Stimulated activated CD8-positive, alpha-beta memory T cell treated with anti-CD3 and anti-CD28 coated beads, Interleukin-4, amount 100 ng/mL, for 4 hours (primary cell): ENCODE measurements around the gene SLC8A2.
"Not testable (repeated sequence)": the region's sequence is repeated elsewhere in the genome, so short reads cannot be mapped to it uniquely, and the experiment has no call there.

ENCODE experiments used
- DNase-seq, 2 donors: peaks; one replicate each; pipeline ENCODE4 v3.0.0-alpha.2; 2020; ENCODE audit warnings: low read depth in 2 of 2, low spot score in 1 of 2

Gene SLC8A2

DNA sequence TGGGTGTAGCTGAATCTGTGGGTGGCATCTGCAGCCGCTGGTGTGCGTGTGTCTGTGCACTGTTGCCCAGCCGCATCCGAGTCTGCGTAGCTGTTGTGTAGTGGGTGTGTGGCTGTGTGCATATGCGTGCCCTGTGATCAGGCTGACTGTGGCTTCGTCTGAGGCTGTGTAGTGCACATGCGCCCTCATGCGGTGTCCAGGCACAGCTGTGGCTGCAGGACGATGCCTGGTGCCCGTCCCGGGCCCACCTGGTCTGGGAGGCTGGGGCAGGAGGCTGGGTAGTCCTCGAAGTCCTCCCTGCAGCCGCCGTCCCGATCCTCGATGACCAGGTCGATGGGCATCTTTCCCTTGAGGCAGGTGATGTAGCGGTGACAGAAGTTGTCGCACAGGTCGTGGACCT is 57.2 kb downstream of the SLC8A2 start:
- no peak for DNase-seq

DNA sequence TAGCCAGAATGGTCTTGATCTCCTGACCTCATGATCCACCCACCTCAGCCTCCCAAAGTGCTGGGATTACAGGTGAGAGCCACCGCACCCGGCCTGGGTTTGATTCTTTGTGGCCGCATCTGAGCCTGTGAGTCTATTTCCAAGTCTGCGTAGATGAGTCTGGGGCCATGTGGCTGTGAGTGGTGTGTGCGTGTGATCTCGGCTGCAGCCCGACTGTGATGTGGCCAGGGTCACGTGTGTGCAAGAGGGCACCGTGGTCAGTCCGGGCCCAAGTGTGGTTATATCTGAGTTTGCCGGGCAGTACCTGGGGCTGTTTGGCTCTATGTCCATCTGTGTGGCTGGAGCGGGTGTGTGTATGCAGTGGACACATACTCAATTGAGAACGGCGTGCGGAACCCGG is 57.8 kb downstream of the SLC8A2 start:
- no peak for DNase-seq

DNA sequence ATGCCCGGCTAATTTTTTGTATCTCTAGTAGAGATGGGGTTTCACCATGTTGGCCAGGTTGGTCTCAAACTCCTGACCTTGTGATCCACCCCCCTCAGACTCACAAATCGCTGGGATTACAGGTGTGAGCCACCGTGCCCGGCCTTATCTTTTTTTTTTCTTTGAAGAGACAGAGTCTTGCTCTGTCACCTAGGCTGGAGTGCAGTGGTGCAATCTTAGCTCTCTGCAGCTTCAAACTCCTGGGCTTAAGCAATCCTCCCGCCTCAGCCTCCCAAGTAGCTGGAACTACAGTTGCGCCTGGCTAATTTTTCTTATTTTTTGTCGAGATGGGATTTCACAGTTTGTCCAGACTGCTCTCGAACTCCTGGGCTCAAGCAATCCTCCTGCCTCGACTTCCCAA is 60.0 kb downstream of the SLC8A2 start:
- not testable (repeated sequence) for DNase-seq

DNA sequence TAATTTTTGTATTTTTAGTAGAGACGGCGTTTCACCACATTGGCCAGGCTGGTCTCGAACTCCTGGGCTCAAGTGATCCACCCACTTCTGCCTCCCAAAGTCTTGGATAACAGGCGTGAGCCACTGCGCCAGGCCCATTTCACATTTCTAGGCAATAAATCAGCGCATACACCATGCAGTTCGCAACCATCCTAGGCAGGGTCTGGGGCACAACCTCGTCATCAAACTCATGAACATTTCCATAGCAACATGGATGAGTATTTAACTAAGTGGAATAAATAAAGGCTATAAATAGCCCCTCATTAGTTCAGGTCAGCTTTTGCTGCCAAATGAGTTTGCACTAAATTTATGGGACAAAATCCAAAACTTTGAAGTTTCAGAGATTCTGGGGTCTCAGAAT is 60.6 kb downstream of the SLC8A2 start:
- no peak for DNase-seq

DNA sequence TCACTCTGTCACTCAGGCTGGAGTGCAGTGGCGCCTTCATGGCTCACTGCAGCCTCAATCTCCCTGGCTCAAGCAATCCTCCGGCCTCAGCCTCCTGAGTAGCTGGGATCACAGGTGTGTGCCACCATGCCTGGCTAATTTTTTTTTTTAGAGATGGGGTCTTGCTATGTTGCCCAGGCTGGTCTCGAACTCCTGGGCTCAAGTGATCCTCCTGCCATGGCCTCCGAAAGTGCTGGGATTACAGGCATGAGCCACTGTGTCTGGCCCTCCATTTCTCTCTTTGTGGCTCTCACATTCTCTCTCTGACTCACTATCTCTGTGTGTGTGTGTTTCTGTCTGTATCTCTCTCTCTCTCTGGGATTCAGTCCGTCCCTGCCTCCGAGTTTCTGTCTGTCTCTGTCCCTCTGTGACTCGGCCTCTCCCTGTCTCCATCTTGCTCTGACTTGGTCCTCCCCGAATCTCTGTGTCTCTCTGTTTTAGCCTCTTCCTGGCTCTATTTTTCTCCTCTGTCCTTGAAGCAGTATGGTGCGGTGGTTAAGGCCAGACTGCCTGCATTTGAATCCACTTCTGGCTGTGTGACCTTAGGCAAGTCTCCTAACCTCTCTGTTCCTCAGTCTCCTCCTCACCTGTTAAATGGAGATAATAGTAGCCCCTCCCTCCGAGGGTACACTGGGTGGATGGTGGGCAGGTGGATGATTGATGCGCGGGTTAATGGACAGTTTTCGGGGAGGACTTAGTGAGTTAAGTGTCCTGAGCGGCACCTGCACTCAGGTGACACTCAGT is 63.3 kb downstream of the SLC8A2 start:
- no peak for DNase-seq

DNA sequence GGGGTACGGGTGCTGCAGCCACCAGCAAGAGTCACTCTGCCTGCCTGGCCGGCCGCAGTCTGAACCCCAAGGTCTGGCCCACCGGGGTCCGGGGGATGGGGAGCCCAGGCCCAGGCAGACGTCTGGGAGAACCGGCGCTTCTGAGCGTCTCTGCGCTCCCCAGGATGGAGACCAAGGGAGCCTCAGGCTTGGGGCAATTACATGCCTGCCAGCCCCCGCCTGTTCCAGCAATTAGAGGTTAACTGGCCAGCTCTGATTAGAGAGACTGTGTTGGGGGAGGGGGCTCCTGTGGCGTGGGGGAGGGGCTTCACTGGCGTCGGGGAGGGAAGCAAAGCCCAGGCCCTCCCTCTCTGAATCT is 64.3 kb downstream of the SLC8A2 start:
- no peak for DNase-seq

DNA sequence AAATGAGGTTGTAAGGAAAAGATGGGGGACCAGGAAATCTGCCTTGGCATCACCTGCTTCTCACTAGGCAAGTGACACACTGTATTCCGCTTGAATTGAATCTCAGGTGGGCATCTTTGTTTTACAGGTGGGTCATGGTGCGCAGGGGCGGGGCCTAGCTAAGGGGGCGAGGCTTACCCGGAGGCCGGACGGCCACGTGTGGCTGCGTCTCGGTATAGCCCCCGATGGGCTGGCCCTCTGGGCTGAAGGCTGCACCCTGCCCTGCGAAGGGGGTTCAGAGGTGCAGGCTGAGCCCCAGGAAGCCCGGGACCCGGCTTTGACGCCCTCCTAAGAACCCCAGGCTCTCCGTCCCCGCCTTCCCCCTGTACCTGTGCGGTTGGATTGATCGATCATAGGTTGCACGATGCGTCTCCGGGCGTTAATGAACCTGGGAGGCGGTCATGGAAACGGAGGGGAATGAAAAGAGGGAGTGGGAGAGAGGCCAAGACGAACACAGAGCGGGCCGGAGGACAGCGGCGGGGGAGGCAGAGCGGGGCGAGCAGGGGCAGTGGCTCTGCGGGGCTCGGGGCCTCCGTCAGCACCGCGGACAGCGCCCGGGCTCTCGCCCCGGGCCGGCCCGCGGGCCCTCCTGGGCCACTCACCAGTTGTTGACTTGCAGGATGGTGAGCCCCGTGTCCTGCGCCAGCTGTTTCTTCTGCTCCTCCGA is 64.8 kb downstream of the SLC8A2 start:
- DNase-seq = no peak

DNA sequence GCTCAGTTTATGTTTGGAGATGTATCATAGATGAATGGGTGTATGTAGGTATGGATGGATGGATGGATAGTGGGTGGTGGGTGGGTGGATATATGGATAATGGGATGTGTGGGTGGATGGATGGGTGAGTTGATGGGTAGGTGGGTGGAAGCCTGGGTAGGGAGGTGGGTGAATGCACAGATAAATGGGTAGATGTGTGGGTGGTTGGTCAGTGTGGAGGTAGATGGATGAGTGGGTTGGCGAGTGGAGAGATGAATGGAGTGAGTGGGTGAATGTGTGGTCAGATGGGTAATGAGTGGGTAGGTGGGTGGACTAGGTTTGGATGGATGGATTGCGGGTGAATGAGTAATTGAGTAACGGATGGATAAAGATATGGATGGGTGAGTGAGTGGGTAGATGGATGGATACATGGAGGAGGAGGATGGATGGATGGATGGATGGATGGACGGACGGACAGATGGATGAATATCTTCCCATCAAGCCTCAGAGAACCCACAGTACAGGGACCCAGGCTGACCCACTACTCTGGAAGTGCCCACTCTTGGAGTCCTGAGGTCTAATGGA is 65.8 kb downstream of the SLC8A2 start:
- no peak for DNase-seq

DNA sequence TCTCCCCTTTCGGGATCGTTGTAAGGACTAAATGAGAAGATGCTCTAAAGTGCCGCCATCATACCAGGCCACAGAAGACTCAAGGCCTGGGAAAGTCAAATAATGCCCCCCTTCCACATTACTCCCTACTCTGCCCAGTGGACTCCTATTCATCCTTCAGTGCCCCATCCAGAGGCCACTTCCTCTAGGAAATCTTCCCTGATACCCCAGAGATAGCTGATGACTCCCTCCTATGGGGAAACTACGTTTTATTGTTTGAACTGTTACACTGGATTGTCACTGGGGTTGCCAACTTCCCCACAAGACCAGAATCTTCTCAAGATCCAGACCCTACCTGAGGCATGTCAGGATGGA is 66.5 kb downstream of the SLC8A2 start:
- no peak for DNase-seq

DNA sequence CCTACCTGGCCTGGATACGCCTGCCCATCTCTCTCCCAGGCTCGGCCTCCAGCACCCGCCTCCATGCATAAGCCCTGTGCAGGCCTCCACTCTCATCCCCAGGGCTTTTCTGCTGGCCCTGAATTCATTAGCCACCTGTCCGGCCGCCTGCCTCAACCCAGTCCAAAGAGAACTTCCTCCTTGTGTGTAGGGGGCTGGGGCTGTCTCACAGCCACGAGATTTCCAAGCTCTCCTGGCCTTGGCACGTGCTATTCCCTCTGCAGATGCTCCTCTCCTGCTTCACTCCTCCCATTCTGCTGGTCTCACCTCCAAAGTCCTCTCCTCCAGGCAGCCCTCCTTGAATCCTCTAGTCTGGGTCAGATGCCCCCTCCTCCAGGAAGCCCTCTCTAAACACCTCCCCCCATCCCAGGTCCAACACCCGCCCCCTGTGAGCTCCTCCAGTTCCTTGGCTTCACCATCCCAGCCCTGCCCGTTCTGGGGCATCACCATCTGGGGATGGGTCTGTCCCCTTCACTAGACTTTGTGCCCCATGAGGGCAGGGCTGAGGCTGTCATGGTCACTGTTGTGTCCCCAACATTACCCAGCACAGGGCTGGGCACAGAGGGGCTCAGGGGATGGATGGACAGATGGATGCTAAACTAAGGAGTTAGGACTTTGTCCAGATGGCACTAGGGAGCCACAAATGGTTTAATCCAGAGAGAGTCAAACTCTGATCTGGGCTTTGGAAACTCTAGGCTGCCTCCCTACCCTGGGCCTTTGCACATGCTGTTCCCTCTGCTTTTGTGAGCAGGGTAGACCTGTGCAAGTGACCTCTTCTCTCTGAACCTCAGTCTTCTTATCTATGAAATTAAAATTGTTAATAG is 67.1 kb downstream of the SLC8A2 start:
- DNase-seq = no peak

DNA sequence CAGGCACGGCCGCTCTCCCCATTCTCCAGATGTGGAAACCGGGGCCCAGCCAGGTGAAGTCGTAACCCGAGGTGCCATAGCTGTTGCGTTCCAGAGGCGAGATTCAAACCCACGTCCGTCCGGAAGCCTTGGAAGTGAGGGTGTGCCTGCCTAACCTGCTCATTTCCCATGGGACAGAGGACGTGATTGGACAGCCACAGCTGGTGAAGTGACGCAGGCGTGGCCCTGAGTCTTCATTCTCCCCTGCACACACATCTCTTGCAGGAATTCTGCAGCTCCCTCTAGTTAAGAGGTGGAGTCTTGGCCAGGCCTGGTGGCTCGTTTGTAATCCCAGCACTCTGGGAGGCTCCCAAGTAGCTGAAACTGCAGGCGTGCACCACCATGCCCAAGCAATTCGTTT is 69.2 kb downstream of the SLC8A2 start:
- DNase-seq = no peak

DNA sequence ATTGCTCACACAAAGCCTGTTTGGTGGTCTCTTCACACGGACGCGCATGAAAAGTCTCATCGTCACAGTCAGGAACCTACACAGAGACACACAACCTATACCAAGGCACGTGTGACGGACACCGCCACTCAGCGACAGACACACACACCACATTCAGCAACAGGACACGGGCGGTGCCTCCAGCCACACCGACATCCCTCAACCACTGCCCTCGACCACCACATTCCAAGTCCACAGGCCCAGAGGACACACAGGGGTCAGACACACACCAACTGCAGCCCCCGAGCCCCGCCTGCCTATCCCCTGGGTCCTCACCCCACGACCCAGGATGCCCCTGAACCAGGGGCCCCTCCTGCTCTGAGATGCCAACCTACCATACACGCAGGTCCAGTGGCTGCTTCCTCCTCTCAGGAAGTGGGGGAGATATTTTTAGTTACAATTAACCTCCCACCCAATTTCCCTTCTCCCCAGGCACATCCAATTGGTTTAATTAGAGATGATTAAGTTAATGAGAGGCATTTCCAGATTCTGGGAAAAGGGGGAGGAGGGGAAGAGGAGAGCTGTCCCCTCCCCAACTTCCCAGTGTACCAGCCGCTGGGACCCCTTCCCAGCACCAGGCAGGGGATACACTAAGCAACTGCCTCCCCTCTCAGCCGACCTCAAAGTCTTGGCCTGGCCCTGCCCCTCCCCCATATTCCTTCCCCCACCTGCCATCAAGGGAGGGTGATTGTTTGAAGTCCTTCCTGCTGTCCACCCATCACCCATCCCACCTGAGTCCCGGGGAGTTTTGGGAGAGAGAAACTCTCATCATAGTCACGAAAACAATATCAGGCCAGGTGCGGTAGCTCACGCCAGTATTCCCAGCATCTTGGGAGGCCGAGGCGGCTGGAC is 72.7 kb downstream of the SLC8A2 start:
- no peak for DNase-seq

DNA sequence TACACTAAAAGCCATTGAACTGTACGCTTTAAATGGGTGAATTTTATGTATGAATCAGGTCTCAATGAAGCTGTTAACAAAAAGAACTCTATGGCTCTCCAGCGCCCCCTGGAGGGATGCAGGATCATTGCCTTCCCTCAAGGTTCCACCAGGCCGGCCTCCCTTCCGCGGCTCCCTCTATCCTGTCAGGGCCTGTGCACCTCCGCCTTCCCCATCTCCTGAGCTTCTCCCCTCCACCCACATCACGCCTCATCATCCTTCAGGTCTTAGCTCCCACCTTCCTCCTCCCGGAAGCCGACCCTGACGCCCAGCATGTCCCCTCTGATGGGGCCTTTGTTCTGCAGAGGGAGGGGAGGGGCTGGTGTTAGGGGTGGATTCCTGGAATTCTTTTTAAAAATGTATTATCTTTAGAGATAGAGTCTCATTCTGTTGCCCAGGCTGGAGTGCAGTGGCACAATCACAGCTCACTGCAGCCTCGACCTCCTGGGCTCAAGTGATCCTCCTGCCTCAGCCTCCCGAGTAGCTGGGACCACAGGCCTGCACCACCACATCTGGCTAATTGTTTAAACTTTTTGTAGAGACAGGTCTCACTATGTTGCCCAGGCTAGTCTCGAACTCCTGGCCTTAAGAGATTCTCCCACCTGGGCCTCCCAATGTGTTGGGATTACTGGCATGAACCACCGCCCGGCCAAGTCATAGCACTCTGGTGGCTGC is 80.0 kb downstream of the SLC8A2 start:
- DNase-seq = peak; percentile 57 to 79

DNA sequence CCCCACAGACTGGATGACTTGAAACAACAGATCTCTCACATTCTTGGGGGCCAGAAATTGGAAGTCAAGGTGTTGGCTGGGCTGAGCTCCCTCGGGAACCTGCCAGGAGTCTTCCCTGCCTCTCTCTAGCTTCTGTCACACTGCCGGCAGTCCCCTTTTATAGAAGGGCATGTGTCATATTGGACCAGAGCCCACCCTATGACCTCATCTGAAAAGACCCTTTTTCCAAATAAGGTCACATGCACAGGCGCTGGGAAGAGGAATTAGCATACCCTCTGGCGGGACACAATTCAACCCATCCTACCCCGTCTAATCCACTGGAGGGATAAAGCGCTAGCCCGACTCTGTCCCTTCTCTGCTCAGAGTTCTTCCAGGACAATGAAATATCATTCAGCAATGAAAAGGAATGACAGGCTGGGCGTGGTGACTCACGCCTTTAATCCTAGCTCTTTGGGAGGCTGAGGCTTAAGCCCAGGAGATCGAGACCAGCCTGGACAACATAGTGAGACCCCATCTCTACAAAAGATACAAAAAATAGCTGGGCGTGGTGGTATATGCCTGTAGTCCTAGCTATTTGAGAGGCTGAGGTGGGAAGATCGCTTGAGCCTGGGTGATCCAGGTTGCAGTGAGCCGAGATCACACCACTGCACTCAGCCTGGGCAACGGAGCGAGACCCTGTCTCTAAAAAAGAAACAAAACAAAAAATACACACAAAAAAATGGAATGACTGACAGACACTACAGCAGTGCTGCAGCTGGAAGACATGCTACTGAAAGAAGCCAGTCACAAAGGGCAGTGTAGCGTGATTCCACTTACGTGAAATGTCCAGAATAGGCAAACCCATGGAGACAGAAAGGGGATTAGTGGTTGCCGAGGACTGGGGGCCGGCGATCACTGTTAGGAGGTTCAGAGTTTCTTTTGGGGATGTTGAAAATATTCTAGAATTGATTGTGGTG is 80.9 kb downstream of the SLC8A2 start:
- DNase-seq = no peak

DNA sequence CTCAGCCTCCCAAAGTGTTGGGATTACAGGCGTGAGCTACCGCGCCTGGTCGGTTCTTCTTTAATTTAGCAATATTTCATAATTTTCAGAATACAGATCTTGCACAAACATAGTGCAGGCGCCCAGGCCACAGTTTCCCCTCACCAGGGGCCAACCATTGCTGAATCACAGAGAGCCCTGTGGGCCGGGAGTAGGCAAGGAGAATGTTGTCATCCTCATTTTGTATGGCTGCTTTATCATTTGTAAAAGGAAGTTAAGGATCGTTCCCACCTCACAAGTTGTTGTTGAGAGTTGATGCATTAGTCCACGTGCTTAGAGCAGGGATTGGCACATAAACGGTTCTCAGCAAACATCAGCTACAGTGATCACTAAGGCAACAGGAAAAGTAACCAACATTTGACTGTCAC is 82.5 kb downstream of the SLC8A2 start:
- DNase-seq = no peak

DNA sequence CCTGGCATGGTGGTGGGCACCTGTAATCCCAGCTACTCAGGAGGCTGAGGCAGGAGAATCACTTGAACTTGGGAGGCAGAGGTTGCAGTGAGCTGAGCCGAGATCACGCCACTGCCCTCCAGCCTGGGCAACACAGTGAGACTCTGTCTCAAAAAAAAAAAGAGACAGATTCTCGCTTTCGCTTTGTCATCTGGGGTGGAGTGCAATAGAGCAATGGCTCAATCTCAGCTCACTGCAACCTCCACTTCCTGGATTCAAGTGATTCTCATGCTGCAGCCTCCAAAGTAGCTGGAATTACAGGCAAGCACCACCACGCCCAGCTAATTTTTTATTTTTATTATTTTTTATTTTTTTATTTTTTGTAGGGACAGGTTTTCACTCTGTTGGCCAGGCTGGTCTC is 83.0 kb downstream of the SLC8A2 start:
- DNase-seq = not testable (repeated sequence)

DNA sequence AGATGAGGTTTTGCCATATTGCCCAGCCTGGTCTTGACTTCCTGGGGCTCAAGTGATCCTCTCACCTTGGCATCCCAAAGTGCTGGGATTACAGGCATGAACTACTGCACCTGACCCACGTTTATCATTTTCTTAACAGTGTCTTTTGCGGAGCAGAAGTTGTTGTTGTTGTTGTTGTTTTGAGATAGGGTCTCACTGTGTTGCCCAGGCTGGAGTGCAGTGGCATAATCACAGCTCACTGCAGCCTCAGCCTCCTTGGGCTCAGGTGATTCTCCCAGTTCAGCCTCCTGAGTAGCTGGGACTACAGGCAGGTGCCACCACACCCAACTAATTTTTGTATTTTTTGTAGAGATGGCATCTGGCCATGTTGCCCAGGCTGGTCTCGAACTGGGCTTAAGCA is 84.1 kb downstream of the SLC8A2 start:
- DNase-seq = not testable (repeated sequence)

DNA sequence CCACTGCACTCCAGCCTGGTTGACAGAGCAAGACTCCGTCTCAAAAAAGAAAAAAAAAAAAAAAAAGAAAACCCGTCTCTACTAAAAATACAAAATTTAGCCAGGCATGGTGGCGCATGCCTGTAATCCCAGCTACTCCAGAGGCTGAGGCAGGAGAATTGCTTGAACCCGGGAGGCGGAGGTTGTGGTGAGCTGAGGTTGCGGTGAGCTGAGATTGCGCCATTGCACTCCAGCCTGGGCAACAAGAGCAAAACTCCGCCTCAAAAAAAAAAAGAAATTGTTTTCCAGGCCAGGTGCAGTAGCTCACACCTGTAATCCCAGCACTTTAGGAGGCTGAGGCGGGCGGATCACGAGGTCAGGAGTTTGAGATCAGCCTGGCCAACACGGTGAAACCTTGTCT is 85.1 kb downstream of the SLC8A2 start:
- DNase-seq = not testable (repeated sequence)

DNA sequence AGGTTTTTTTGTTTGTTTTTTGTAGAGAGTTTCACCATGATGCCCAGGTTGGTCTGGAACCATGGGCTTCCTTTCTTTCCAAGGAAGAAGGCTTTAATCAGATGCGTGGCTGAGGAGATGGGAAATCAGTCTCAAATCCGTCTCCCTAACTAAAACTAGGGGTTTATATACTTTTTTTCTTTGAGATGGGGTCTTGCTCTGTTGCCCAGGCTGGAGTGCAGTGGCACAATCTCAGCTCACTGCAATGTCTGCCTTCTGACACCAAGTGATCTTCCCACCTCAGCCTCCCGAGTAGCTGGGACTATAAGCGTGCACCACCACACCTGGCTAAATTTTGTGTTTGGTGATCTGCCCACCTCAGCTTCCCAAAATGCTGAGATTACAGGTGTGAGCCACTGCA is 87.2 kb downstream of the SLC8A2 start:
- not testable (repeated sequence) for DNase-seq
